Measurements from ENCODE around the gene PKP2. TPM values are rescaled to one million over a fixed set of nuclear protein-coding genes. Genes with fewer than 3 reads are reported as not detected.

PKP2 gene
- total and polyA plus RNA-seq, 2 of the 13 experiments (the other 11 are each of a cell fraction or from before 2014, with no cell fraction given), result 15.1 to 25.3 TPM

DNA sequence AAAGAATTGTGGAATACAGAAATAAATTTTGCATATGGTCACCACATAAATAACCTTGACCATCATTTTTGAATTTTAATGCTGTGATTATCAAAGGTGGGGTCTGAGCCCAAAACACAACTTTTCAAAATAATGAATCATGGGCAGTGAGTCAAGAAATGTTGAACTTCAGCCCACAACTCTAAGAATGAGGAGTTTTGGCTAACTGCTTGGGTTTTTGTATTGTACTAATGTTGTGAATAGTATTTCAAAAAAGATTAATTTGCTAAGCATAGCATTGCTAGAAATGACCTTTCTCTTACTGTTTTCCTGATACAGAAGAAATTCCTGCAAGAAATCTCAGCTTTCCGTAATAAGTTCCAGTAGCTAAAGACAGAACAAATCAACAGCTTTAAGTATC lies 116.5 kb downstream of the PKP2 start:
- Histone ChIP-seq H3K27me3 (ENCODE audit: control insufficient read depth in 1 of 2, insufficient read depth in 2 of 2, low read length in 2 of 2) (no peaks in the 10 kb centered on the region), H3K27ac (ENCODE audit: extremely low read length, insufficient read depth, low read length) (no peak overlapping the region), H3K4me3 (replicated peaks in 1 of 3; ENCODE audit: insufficient read depth in 1 of 3, low read depth in 2 of 3, low read length in 3 of 3) (no peak overlapping the region), H3K4me2 (ENCODE audit: low read depth, low read length) (no peak overlapping the region), H3K4me1 (ENCODE audit: insufficient read depth, low read length) (no peaks in the 10 kb centered on the region), H4K20me1 (ENCODE audit: insufficient read depth, low read length) (no peaks in the 10 kb centered on the region), H3K9me3 (ENCODE audit: low read length) (no peaks in the 10 kb centered on the region), H3K36me3 (replicated peaks in 1 of 2; ENCODE audit: control insufficient read depth in 1 of 2, insufficient read depth in 2 of 2, low read length in 2 of 2) (no peaks in the 10 kb centered on the region), H2AFZ (ENCODE audit: low read length) (no peak overlapping the region), H3K9ac (ENCODE audit: insufficient read depth, low read depth, low read length) (no peak overlapping the region), H3K79me2 (ENCODE audit: insufficient read depth, low read length) (no peaks in the 10 kb centered on the region)
- no peak for ATAC-seq
- BruUV-seq (replicated peaks), result no TSS peak
- POLR2A ChIA-PET, result no interaction called here
- in situ Hi-C loops (cut with HindIII; ENCODE audit: extremely low pct_ligation_motif_present, low pct_unique_long_range_greater_than_20kb), result no loop called here
- no peak for DNase-seq (ENCODE audit: low spot score)
- 67% methylated on average over 1 of the region's 1 CpG for WGBS (ENCODE audit: low lambda C conversion rate)
- CTCF ChIA-PET (ENCODE audit: low intra/inter-chr PET ratio, low total read pairs), result no interaction called here
- no peak for TF ChIP-seq GRHL1 (CRISPR knock-in tag; conservative IDR thresholded peaks at IDR 0.05)
- TF ChIP-seq ZEB1 (IDR thresholded peaks at IDR 0.05; ENCODE audit: insufficient replicate concordance, low read depth), result no peak
- no peak for TF ChIP-seq MEF2D (CRISPR knock-in tag; IDR thresholded peaks at IDR 0.05)
- no peak for TF ChIP-seq STAT5B (CRISPR knock-in tag; IDR thresholded peaks at IDR 0.05)
- no peak for TF ChIP-seq ZNF75D (CRISPR knock-in tag; IDR thresholded peaks at IDR 0.05; ENCODE audit: borderline replicate concordance)
- no peak for TF ChIP-seq KLF12 (CRISPR knock-in tag; IDR thresholded peaks at IDR 0.05; ENCODE audit: borderline replicate concordance)
- TF ChIP-seq RBAK (CRISPR knock-in tag; IDR thresholded peaks at IDR 0.05), result no peak
- TF ChIP-seq ZSCAN21 (CRISPR knock-in tag; IDR thresholded peaks at IDR 0.05; ENCODE audit: borderline replicate concordance), result no peak
- TF ChIP-seq GATAD2A (CRISPR knock-in tag; IDR thresholded peaks at IDR 0.05), result no peak
- no peak for TF ChIP-seq PLRG1 (conservative IDR thresholded peaks at IDR 0.05)
- TF ChIP-seq ZNF317 (CRISPR knock-in tag; IDR thresholded peaks at IDR 0.05), result no peak
- TF ChIP-seq ZNF710 (CRISPR knock-in tag; IDR thresholded peaks at IDR 0.05; ENCODE audit: borderline replicate concordance), result no peak
- TF ChIP-seq MAFK (conservative IDR thresholded peaks at IDR 0.05 in 1 of 2, IDR thresholded peaks at IDR 0.05 in 1 of 2; ENCODE audit: low read length in 2 of 2), result no peak
- no peak for TF ChIP-seq ZUFSP (CRISPR knock-in tag; IDR thresholded peaks at IDR 0.05; ENCODE audit: borderline replicate concordance)
- no peak for TF ChIP-seq ZNF589 (CRISPR knock-in tag; conservative IDR thresholded peaks at IDR 0.05)
- TF ChIP-seq ZNF460 (CRISPR knock-in tag; IDR thresholded peaks at IDR 0.05; ENCODE audit: borderline replicate concordance), result no peak
- no peak for TF ChIP-seq ZNF274 (CRISPR knock-in tag; IDR thresholded peaks at IDR 0.05)
- TF ChIP-seq ZNF441 (CRISPR knock-in tag; IDR thresholded peaks at IDR 0.05; ENCODE audit: borderline replicate concordance), result no peak
- no peak for TF ChIP-seq ZNF276 (CRISPR knock-in tag; IDR thresholded peaks at IDR 0.05; ENCODE audit: low read depth)
- FAIRE-seq, result no peak
- intact Hi-C loops (cut with micrococcal nuclease; ENCODE audit: unreplicated experiment), result no loop called here
